Cardiac muscle cell (in vitro differentiated cells and primary cell): ENCODE results near the gene TBC1D2. TPM values are rescaled to one million over a fixed set of nuclear protein-coding genes. Genes with fewer than 3 reads are reported as not detected.
"Not testable (repeated sequence)": the region's sequence is repeated elsewhere in the genome, so short reads cannot be mapped to it uniquely, and the experiment has no call there.

Experiments used
- DNase-seq, 2 donors: peaks; one replicate each; pipeline versions ENCODE4 v3.0.0 to v3.0.0-alpha.2; 2010 to 2017; ENCODE audit warnings: low read depth in 1 of 2, low spot score in 1 of 2
- H3K27ac ChIP-seq: fragments of 200-600 bp; sonication (generic); 2 replicates; pipeline ENCODE4 v1.5.1; 2016
- H3K27me3 ChIP-seq: fragments of 200-600 bp; sonication (generic); 2 replicates; pipeline ENCODE4 v1.6.0; 2016; ENCODE audit warnings: control low read depth
- H3K36me3 ChIP-seq: fragments of 200-600 bp; sonication (generic); 2 replicates; pipeline ENCODE4 v1.5.1; 2016; ENCODE audit warnings: control low read depth
- H3K4me1 ChIP-seq: fragments of 200-600 bp; sonication (generic); 2 replicates; pipeline ENCODE4 v1.8.1; 2017; ENCODE audit warnings: low read depth, mild to moderate bottlenecking, mixed run types
- H3K4me3 ChIP-seq: fragments of 200-600 bp; sonication (generic); 2 replicates; pipeline ENCODE4 v1.5.1; 2016; ENCODE audit warnings: mild to moderate bottlenecking
- H3K9me3 ChIP-seq: fragments of 200-600 bp; sonication (generic); 2 replicates; pipeline ENCODE4 v1.5.1; 2017; ENCODE audit warnings: low read depth, mild to moderate bottlenecking, control low read depth
- CTCF ChIP-seq: IDR thresholded peaks from 2 replicates; pipeline ENCODE4 v1.5.1; 2012; ENCODE audit warnings: low read depth, mild to moderate bottlenecking, low read length
- polyA plus RNA-seq: library from polyadenylated mRNA; unstranded; fragments of >200 nt; fragmentation: Nextera tagmentation; extraction: Ambion mirVana; gene quantifications from 2 replicates; pipeline ENCODE4 v1.2.1, GENCODE V29; 2016
- total RNA-seq: library from RNA; depleted of rRNA; stranded (reverse); fragments of >200 nt; gene quantifications from 2 replicates; pipeline ENCODE4 v1.2.3, GENCODE V29; 2016

TBC1D2 gene
- total and polyA plus RNA-seq, 2 experiments from 2014 or later, result 3.0 to 5.5 TPM

GRCh38 chr9:98289614-98290201 is 34.3 kb upstream of the TBC1D2 start:
- no peak overlapping the region for H3K27ac ChIP-seq
- no peak for DNase-seq
- no peaks in the 10 kb centered on the region for H3K36me3 ChIP-seq
- no peaks in the 10 kb centered on the region for H3K27me3 ChIP-seq
- no peak for TF ChIP-seq CTCF
- no peaks in the 10 kb centered on the region for H3K4me1 ChIP-seq
- H3K9me3 ChIP-seq, result no peaks in the 10 kb centered on the region
- H3K4me3 ChIP-seq, result no peak overlapping the region

GRCh38 chr9:98288881-98289280 is 33.4 kb upstream of the TBC1D2 start:
- Histone ChIP-seq H3K9me3 (no peaks in the 10 kb centered on the region), H3K36me3 (no peaks in the 10 kb centered on the region), H3K4me1 (no peaks in the 10 kb centered on the region), H3K4me3 (no peak overlapping the region), H3K27me3 (no peaks in the 10 kb centered on the region), H3K27ac (no peak overlapping the region)
- DNase-seq, result no peak
- TF ChIP-seq CTCF, result no peak

- DNase-seq, result no peak
- Histone ChIP-seq H3K9me3 (no peaks in the 10 kb centered on the region), H3K4me1 (no peaks in the 10 kb centered on the region), H3K27ac (no peak overlapping the region), H3K27me3 (no peaks in the 10 kb centered on the region), H3K4me3 (no peak overlapping the region), H3K36me3 (no peaks in the 10 kb centered on the region)
- no peak for TF ChIP-seq CTCF
These were observed 31.9 kb upstream of the TBC1D2 start for GRCh38 chr9:98287384-98287783.

GRCh38 chr9:98285446-98285845 is 30.0 kb upstream of the TBC1D2 start:
- H3K27ac ChIP-seq, result no peak overlapping the region
- DNase-seq, result no peak
- no peak for TF ChIP-seq CTCF
- H3K4me1 ChIP-seq, result no peaks in the 10 kb centered on the region
- no peaks in the 10 kb centered on the region for H3K27me3 ChIP-seq
- no peaks in the 10 kb centered on the region for H3K9me3 ChIP-seq
- no peaks in the 10 kb centered on the region for H3K36me3 ChIP-seq
- no peak overlapping the region for H3K4me3 ChIP-seq

- H3K9me3 ChIP-seq, result no peaks in the 10 kb centered on the region
- no peaks in the 10 kb centered on the region for H3K36me3 ChIP-seq
- no peaks in the 10 kb centered on the region for H3K27me3 ChIP-seq
- H3K4me1 ChIP-seq, result no peaks in the 10 kb centered on the region
- H3K27ac ChIP-seq, result no peak overlapping the region
- no peak for TF ChIP-seq CTCF
- H3K4me3 ChIP-seq, result no peak overlapping the region
- DNase-seq, result peak in 1 of 2 donors; percentile 25
These were observed 29.3 kb upstream of the TBC1D2 start for GRCh38 chr9:98284754-98285153.

GRCh38 chr9:98283143-98283542 is 27.7 kb upstream of the TBC1D2 start:
- not testable (repeated sequence) for H3K27ac ChIP-seq, H3K9me3 ChIP-seq, H3K36me3 ChIP-seq, DNase-seq, H3K27me3 ChIP-seq, H3K4me3 ChIP-seq, H3K4me1 ChIP-seq
